Muscle of leg (tissue), 16 donors: ENCODE measurements around the gene IL3RA. TPM values are rescaled to one million over a fixed set of nuclear protein-coding genes. Genes with fewer than 3 reads are reported as not detected.
"Not testable (repeated sequence)": the region's sequence is repeated elsewhere in the genome, so short reads cannot be mapped to it uniquely, and the experiment has no call there.

ENCODE experiments used
- DNase-seq: peaks from one replicate; pipeline ENCODE4 v3.0.0; 2013
- H3K27ac ChIP-seq: one replicate; pipeline ENCODE4 v1.5.1; 2013; ENCODE audit warnings: mild to moderate bottlenecking, low read length, control low read depth
- H3K27me3 ChIP-seq: one replicate; pipeline ENCODE4 v1.6.1; 2013; ENCODE audit warnings: low read length; ENCODE audit not compliant: control insufficient read depth, insufficient read depth
- H3K36me3 ChIP-seq: one replicate; pipeline ENCODE4 v1.6.1; 2013; ENCODE audit warnings: low read length; ENCODE audit not compliant: control insufficient read depth, insufficient read depth
- H3K4me1 ChIP-seq: one replicate; pipeline ENCODE4 v1.6.1; 2013; ENCODE audit warnings: low read length; ENCODE audit not compliant: control insufficient read depth, insufficient read depth
- H3K4me3 ChIP-seq: one replicate; pipeline ENCODE4 v1.5.1; 2013; ENCODE audit warnings: low read length, control low read depth
- H3K9me3 ChIP-seq: replicated peaks from 2 replicates; pipeline ENCODE4 v1.6.1; 2013; ENCODE audit warnings: low read depth, low read length; ENCODE audit not compliant: control insufficient read depth
- WGBS: methylation state at CpG from one replicate; pipeline ENCODE4 v1.1.5; 2013; ENCODE audit warnings: missing lambda C conversion rate; ENCODE audit not compliant: insufficient coverage; 5-methylcytosine and 5-hydroxymethylcytosine counted together
- long read RNA-seq, 11 donors: transcript quantifications; one replicate each; lab custom pipeline, GENCODE V29; 2026
- polyA plus RNA-seq, 8 donors: library from polyadenylated mRNA; unstranded; fragments of 120-200 nt; gene quantifications; one replicate each; pipeline versions ENCODE4 v1.2.1 to v1.2.3, GENCODE V29; 2013; ENCODE audit warnings: inconsistent platforms in 1 of 8, low replicate concordance in 1 of 8; ENCODE audit not compliant: insufficient read length in 8 of 8, insufficient read depth in 1 of 8
- total RNA-seq: library from RNA; stranded (reverse); fragments of 120-200 nt; gene quantifications from one replicate; pipeline ENCODE4 v1.2.4, GENCODE V29; 2013

Gene IL3RA
- 7.8 TPM for total RNA-seq
- 10 to 100 TPM; 18.3 to 24.7 (median 19.3) TPM for polyA plus RNA-seq
- long read RNA-seq, donor 1, partial matches to known transcripts, result 636 of 647 reads
- long read RNA-seq, donor 1, other reads (novel, unspliced or antisense), result 11 of 647 reads
- long read RNA-seq, donor 2, result 0 reads
- long read RNA-seq, donor 3, partial matches to known transcripts, result 1,537 of 1,596 reads
- long read RNA-seq, donor 3, other reads (novel, unspliced or antisense), result 56 of 1,596 reads
- long read RNA-seq, donor 4, partial matches to known transcripts, result 727 of 757 reads
- long read RNA-seq, donor 4, other reads (novel, unspliced or antisense), result 28 of 757 reads
- long read RNA-seq, donor 5, transcript IL3RA-201 (12 exons, 1,706 nt), result major isoform, 5 of 2,451 reads
- long read RNA-seq, donor 5, partial matches to known transcripts, result 2,405 of 2,451 reads
- long read RNA-seq, donor 5, other reads (novel, unspliced or antisense), result 41 of 2,451 reads
- long read RNA-seq, donor 6, partial matches to known transcripts, result 1,476 of 1,539 reads
- long read RNA-seq, donor 6, other reads (novel, unspliced or antisense), result 59 of 1,539 reads
- long read RNA-seq, donor 7, partial matches to known transcripts, result 1,025 of 1,068 reads
- long read RNA-seq, donor 7, other reads (novel, unspliced or antisense), result 38 of 1,068 reads
- long read RNA-seq, donor 8, transcript IL3RA-201 (12 exons, 1,706 nt), result major isoform, 7 of 501 reads
- long read RNA-seq, donor 8, partial matches to known transcripts, result 145 of 501 reads
- long read RNA-seq, donor 8, other reads (novel, unspliced or antisense), result 349 of 501 reads
- long read RNA-seq, donor 9, partial matches to known transcripts, result 683 of 691 reads
- long read RNA-seq, donor 9, other reads (novel, unspliced or antisense), result 8 of 691 reads
- long read RNA-seq, donor 10, partial matches to known transcripts, result 925 of 955 reads
- long read RNA-seq, donor 10, other reads (novel, unspliced or antisense), result 27 of 955 reads
- long read RNA-seq, donor 11, partial matches to known transcripts, result 0 of 7 reads
- long read RNA-seq, donor 11, other reads (novel, unspliced or antisense), result 6 of 7 reads

DNA sequence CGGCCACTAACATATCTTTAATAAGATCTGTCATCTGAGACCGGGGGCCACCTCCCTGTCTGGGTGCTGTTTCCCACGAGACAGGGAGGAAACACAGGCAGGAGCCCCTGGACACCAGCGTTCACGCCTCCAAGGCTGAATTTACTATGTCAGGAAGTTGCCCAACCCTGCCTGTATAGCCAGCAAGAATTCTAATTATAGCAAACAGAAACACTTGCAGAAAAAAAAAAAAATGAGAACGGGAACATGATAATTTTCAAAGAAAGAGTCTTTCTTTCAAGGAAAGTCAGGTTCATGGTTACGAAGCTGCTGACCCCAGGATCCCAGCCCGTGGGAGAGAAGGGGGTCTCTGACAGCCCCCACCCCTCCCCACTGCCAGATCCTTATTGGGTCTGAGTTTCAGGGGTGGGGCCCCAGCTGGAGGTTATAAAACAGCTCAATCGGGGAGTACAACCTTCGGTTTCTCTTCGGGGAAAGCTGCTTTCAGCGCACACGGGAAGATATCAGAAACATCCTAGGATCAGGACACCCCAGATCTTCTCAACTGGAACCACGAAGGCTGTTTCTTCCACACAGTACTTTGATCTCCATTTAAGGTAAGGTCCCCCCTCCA, at the start of gene IL3RA:
IL3RA (plus strand) TSS at position 455 of the 613 bp plus-strand sequence. CDS start 4,981 bp downstream, outside the sequence.
- peak within 1 kb of the TSS; percentile 67 for H3K27ac ChIP-seq
- H3K4me1 ChIP-seq, result no peaks in the 10 kb centered on the region
- H3K36me3 ChIP-seq, result no peaks in the 10 kb centered on the region
- no CpG with 5 or more reads among the region's 14 CpGs for WGBS
- peak; percentile 72 for DNase-seq
- H3K4me3 ChIP-seq, result peak within 1 kb of the TSS; percentile 37
- no peaks in the 10 kb centered on the region for H3K27me3 ChIP-seq
- H3K9me3 ChIP-seq, result peaks cover 8% of the 10 kb centered on the region

DNA sequence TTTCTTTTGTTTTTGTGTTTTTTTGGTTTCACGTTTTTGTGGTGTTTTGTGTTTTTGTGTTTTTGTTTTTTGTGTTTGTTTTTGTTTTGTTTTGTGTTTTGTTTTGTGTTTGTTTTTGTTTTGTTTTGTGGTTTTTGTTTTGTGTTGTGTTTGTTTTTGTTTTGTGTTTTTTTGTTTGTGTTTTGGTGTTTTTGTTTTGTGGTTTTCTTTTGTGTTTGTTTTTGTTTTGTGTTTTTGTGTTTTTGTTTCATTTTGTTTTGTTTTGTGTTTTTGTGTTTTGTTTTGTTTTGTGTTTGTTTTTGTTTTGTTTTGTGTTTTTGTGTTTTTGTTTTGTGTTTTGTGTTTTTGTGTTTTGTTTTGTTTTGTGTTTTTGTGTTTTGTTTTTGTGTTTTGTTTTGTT, 47.0 kb upstream of the IL3RA start:
- Histone ChIP-seq H3K4me3 (no peak overlapping the region), H3K9me3 (no peaks in the 10 kb centered on the region), H3K27me3 (no peaks in the 10 kb centered on the region), H3K27ac (no peak overlapping the region), H3K36me3 (no peaks in the 10 kb centered on the region), H3K4me1 (no peaks in the 10 kb centered on the region)
- DNase-seq, result no peak
- WGBS, result no CpG with 5 or more reads among the region's 1 CpG

DNA sequence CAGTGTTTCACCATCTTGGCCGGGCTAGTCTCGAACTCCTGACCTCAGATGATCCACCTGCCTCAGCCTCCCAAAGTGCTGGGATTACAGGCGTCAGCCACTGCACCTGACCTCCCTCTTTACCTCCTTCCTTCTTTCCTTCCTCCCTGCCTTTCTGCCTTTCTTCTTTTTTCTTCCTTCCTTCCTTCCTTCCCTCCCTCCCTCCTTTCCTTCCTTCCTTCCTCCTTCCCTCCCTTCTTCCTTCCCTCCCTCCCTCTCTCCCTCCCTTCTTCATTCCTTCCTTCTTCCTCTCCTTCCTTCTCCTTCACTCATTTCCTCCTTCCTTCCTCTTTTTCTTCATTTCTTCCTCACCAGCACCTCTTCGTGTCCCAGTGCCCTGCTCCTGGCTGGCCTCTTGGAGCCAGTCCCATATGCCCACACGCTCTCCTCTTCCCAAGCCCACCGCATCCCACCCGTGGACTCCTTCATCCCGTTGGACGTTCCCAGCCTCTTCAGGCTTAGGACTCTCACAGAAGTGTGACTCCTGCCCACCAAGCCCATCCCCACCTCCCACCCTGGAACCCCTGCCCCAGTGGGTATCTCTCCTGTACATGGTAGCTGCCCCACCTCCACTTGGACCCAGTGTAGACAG, 45.4 kb upstream of the IL3RA start:
- Histone ChIP-seq H3K4me1 (no peaks in the 10 kb centered on the region), H3K36me3 (no peaks in the 10 kb centered on the region)
- WGBS, result 86% methylated on average over 5 of the region's 9 CpGs

DNA sequence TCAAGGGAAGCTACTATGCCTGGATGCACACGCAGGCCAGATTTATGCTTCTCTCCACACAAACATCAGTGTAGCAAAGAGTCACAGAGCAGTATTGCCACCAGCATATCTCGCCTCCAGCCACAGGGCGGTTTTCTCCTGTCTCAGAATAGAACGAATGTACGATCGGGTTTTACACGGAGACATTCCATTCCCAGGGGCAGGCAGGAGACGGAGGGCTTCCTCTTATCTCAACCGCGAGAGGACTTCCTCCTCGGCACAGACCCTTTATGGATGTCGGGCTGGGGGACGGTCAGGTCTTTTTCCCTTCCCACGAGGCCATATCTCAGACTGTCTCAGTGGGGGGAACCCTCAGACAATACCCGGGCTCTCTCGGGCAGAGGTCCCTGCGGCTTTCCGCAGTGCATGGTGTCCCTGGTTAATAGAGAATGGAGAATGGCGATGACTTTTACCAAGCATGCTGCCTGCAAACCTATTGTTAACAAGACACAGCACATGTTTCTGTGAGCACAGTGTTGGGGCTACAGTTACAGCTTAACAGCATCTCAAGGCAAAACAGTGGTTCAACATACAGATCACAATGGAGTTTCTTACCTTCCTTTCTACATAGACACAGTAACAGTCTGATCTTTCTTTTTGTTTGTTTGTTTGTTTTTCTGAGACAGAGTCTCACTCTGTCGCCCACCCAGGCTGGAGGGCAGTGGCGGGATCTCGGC, 43.9 kb upstream of the IL3RA start:
- Histone ChIP-seq H3K27me3 (no peaks in the 10 kb centered on the region), H3K9me3 (peaks cover 2% of the 10 kb centered on the region), H3K4me1 (no peaks in the 10 kb centered on the region), H3K4me3 (no peak overlapping the region), H3K27ac (no peak overlapping the region), H3K36me3 (no peaks in the 10 kb centered on the region)
- 16% methylated on average over 5 of the region's 22 CpGs for WGBS
- no peak for DNase-seq

More for the DNA sequence above, 45.4 kb upstream of the IL3RA start:
- Histone ChIP-seq H3K4me3 (no peak overlapping the region), H3K27ac (no peak overlapping the region), H3K27me3 (no peaks in the 10 kb centered on the region), H3K9me3 (peaks cover 2% of the 10 kb centered on the region)
- no peak for DNase-seq

DNA sequence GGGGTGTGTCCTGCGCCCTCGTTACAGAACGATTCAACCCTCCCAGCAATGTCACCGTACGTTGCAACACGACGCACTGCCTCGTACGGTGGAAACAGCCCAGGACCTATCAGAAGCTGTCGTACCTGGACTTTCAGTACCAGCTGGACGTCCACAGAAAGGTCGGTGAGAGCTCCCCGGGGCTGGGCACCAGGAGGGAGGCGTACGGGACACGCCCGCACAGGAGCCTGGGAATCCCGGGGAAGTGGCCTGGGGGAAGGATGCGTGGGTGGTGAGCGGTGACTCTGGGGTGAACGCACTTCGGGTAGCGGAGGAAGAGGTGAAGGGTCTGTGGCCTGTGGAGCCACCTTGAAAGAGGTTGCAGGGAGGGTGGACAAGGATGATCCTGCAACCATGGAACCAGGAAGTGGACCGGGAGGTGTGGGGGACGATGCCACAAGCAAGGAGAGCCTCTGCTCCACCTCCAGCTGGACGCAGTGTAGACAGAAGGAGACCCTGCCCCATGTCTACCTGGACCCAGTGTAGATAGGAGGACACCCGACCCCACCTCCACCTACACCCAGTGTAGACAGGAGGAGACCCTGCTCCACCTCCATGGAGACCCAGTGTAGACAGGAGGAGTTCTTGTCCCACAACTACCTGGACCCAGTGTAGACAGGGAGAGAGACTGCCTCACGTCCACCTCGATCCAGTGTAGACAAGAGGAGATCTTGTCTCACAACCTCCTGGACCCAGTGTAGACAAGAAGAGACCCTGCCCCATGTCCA, 42.1 kb upstream of the IL3RA start:
- no peak for DNase-seq
- Histone ChIP-seq H3K4me1 (no peaks in the 10 kb centered on the region), H3K27ac (no peak overlapping the region), H3K27me3 (no peaks in the 10 kb centered on the region), H3K9me3 (peaks cover 9% of the 10 kb centered on the region), H3K36me3 (no peaks in the 10 kb centered on the region), H3K4me3 (no peak overlapping the region)
- WGBS, result 96% methylated on average over 22 of the region's 29 CpGs

DNA sequence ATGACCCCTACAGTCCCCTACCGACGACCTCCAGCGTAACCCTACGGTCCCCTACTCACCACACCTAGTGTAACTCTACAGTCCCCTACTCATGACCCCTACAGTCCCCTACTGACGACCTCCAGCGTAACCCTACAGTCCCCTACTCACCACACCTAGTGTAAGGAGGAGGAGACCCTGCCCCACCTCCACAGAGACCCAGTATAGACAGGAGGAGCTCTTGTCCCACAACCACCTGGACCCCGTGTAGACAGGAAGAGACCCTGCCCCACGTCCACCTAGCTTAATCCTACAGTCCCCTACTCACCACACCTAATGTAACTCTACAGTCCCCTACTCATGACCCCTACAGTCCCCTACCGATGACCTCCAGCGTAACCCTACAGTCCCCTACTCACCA, 41.0 kb upstream of the IL3RA start:
- Histone ChIP-seq H3K36me3 (no peaks in the 10 kb centered on the region), H3K9me3 (peaks cover 9% of the 10 kb centered on the region), H3K27ac (no peak overlapping the region), H3K4me1 (no peaks in the 10 kb centered on the region), H3K4me3 (no peak overlapping the region), H3K27me3 (no peaks in the 10 kb centered on the region)
- whole genome bisulfite sequencing, result 73% methylated on average over 8 of the region's 10 CpGs
- no peak for DNase-seq

DNA sequence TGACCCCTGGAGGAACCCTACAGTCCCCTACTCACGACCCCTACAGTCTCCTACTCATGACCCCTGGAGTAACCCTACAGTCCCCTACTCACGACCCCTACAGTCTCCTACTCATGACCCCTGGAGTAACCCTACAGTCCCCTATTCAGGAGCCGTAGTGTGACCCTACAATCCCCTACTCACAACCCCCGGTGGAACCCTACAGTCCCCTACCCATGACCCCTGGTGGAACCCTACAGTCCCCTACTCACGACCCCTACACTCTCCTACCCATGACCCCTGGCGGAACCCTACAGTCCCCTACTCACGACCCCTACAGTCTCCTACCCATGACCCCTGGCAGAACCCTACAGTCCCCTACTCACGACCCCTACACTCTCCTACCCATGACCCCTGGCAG, 39.0 kb upstream of the IL3RA start:
- not testable (repeated sequence) for H3K27me3 ChIP-seq, H3K4me1 ChIP-seq, H3K9me3 ChIP-seq, H3K36me3 ChIP-seq, H3K4me3 ChIP-seq, H3K27ac ChIP-seq, DNase-seq
- WGBS, result no CpG with 5 or more reads among the region's 8 CpGs

DNA sequence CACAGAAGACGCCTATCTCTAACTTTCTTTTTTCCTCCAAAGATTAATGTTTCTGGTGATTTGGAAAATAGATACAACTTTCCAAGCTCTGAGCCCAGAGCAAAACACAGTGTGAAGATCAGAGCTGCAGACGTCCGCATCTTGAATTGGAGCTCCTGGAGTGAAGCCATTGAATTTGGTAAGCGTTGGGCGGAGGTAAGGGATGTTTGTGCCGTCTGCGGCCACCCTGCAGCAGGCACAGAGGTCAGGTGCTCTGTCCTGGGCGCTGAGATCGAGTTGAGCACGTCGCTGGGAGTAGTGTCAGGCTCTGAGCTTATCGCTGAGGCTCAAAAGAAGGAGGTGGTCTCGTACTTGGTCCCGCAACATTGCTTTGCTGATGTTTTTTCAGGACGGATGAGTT, 36.1 kb upstream of the IL3RA start:
- Histone ChIP-seq H3K4me3 (no peak overlapping the region), H3K9me3 (peaks cover 9% of the 10 kb centered on the region), H3K36me3 (no peaks in the 10 kb centered on the region), H3K27me3 (no peaks in the 10 kb centered on the region), H3K27ac (no peak overlapping the region), H3K4me1 (no peaks in the 10 kb centered on the region)
- no peak for DNase-seq
- 59% methylated on average over 12 of the region's 15 CpGs for WGBS
